Skeletal muscle tissue (tissue), 4 donors: Measurements from ENCODE around the gene GALNT1. TPM values are rescaled to one million over a fixed set of nuclear protein-coding genes. Genes with fewer than 3 reads are reported as not detected.

Experiments used
- H3K27ac ChIP-seq: one replicate; pipeline ENCODE4 v1.7.0; 2013; ENCODE audit warnings: mild to moderate bottlenecking, low read depth, low read length, inconsistent platforms
- H3K27me3 ChIP-seq, 3 donors: one replicate each; pipeline ENCODE4 v1.7.0; 2013; ENCODE audit warnings: low read length in 3 of 3; ENCODE audit not compliant: control insufficient read depth in 3 of 3, insufficient read depth in 3 of 3
- H3K36me3 ChIP-seq, 3 donors: one replicate each; pipeline ENCODE4 v1.7.0; 2013; ENCODE audit warnings: low read length in 3 of 3; ENCODE audit not compliant: control insufficient read depth in 3 of 3, insufficient read depth in 3 of 3
- H3K4me1 ChIP-seq, 3 donors: one replicate each; pipeline ENCODE4 v1.7.0; 2013; ENCODE audit warnings: low read length in 3 of 3, mild to moderate bottlenecking in 3 of 3; ENCODE audit not compliant: control insufficient read depth in 3 of 3, insufficient read depth in 3 of 3
- H3K4me3 ChIP-seq, 3 donors: one replicate each; pipeline ENCODE4 v1.7.0; 2013; ENCODE audit warnings: low read length in 3 of 3
- H3K9ac ChIP-seq, 3 donors: one replicate each; pipeline ENCODE4 v1.7.0; 2013; ENCODE audit warnings: low read length in 3 of 3, mild to moderate bottlenecking in 3 of 3, moderate library complexity in 2 of 3, low read depth in 1 of 3
- H3K9me3 ChIP-seq, 3 donors: one replicate each; pipeline ENCODE4 v1.7.0; 2013; ENCODE audit warnings: low read length in 3 of 3; ENCODE audit not compliant: control insufficient read depth in 3 of 3
- total RNA-seq: library from RNA; depleted of rRNA; stranded (reverse); fragments of >200 nt; gene quantifications from one replicate; pipeline ENCODE4 v1.2.3, GENCODE V29; 2014
- donor health status: Osteomylitis.

The GALNT1 gene
- total RNA-seq, 1 donor from 2014 or later, result 60.0 TPM

DNA sequence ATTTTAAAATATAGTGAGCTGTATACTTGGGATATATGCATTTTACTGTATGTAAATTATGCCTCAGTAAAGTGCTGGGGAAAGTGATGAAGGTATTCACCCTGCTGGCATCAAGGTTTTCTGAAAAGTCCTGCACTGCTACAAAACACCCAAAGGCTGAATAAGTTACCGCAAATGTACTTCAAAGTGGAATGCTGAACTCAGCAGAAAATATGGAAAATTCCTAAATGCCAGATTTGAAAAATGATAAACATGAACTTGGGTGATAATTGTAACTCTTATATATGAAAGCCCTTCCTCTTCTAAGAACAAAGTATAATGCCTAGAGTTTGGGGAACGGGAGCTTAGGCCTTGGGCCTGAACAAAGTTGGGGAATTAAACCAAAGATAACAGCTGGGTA lies 133.0 kb downstream of the GALNT1 start:
- Histone ChIP-seq H3K27ac (no peak overlapping the region), H3K4me3 (no peak overlapping the region), H3K9me3 (peaks cover 0 to 3% (median 0%) of the 10 kb centered on the region in 3 donors), H3K9ac (no peak overlapping the region), H3K4me1 (no peaks in the 10 kb centered on the region), H3K27me3 (no peaks in the 10 kb centered on the region), H3K36me3 (peaks cover 0 to 4% (median 0%) of the 10 kb centered on the region in 3 donors)

- Histone ChIP-seq H3K4me3 (no peak overlapping the region), H3K27ac (no peak overlapping the region), H3K9me3 (peaks cover 0 to 3% (median 0%) of the 10 kb centered on the region in 3 donors), H3K36me3 (no peaks in the 10 kb centered on the region), H3K9ac (no peak overlapping the region), H3K27me3 (no peaks in the 10 kb centered on the region), H3K4me1 (no peaks in the 10 kb centered on the region)
Observed at GRCh38 chr18:35715139-35715538, 133.6 kb downstream of the GALNT1 start.

- Histone ChIP-seq H3K36me3 (no peaks in the 10 kb centered on the region), H3K27ac (no peak overlapping the region), H3K9me3 (peaks cover 0 to 3% (median 0%) of the 10 kb centered on the region in 3 donors), H3K4me3 (no peak overlapping the region), H3K9ac (no peak overlapping the region), H3K4me1 (no peaks in the 10 kb centered on the region), H3K27me3 (no peaks in the 10 kb centered on the region)
Observed at GRCh38 chr18:35716169-35716831, 134.8 kb downstream of the GALNT1 start.

DNA sequence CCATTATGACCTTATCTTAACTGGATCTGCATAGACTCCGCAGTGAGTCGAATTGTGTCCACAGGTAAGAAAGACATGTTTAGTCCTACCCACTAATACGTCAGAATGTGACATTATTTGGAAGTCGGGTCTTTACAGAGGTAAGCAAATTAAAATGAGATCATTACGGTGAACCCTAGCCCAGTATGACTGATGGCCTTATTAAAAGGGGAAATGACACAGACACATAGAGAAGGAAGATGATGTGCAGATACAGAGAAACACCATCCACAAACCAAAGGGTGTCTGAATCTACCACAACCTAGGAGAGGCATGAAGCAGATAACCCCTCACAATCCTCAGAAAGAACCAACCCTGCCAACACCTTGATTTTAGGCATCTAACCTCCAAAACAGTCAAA lies 135.6 kb downstream of the GALNT1 start:
- Histone ChIP-seq H3K27ac (no peak overlapping the region), H3K9me3 (peaks cover 0 to 3% (median 2%) of the 10 kb centered on the region in 3 donors), H3K36me3 (no peaks in the 10 kb centered on the region), H3K4me1 (no peaks in the 10 kb centered on the region), H3K4me3 (no peak overlapping the region), H3K9ac (no peak overlapping the region), H3K27me3 (peaks cover 0 to 3% (median 0%) of the 10 kb centered on the region in 3 donors)

DNA sequence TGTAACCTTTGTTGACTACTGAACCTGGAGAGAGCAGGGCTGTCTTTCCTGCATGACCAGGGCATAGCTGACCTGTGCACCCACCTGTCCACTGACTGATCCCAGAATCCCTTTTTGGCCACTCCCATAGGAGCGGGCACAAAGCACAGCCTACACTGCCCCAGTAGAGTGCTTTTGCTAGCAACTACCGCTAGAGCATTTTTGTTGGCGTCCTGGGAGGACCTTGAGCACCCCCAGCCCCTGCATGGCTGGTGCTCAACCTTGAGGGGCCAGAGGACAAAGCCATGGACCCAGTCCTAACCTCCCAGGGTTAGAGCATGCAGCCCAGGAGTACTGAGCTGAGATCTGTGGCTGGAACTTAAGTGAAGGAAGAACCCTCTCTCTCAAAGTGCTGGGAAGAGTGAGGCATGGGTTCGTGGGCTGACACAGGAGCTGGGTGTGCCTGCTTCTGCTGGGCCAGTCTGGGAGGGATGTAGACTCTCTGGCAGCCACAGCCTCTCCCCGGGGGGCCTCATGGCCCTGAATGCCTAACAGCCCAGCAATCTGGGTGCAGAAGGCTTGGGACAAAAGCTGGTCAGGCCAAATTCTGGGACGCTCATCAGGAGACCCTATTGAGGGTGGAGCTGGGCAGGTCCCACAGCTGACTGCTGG lies 140.0 kb downstream of the GALNT1 start:
- no peaks in the 10 kb centered on the region for H3K36me3 ChIP-seq
- H3K9ac ChIP-seq, result no peak overlapping the region
- peaks cover 0 to 3% (median 0%) of the 10 kb centered on the region in 3 donors for H3K27me3 ChIP-seq
- H3K4me3 ChIP-seq, result no peak overlapping the region
- H3K9me3 ChIP-seq, result peaks cover 0 to 3% (median 3%) of the 10 kb centered on the region in 3 donors
- H3K27ac ChIP-seq, result no peak overlapping the region
- H3K4me1 ChIP-seq, result no peaks in the 10 kb centered on the region

GRCh38 chr18:35728676-35729075 lies 147.1 kb downstream of the GALNT1 start:
- no peak overlapping the region for H3K9ac ChIP-seq
- no peaks in the 10 kb centered on the region for H3K36me3 ChIP-seq
- H3K4me3 ChIP-seq, result no peak overlapping the region
- H3K27me3 ChIP-seq, result no peaks in the 10 kb centered on the region
- no peak overlapping the region for H3K27ac ChIP-seq
- peaks cover 0 to 3% (median 0%) of the 10 kb centered on the region in 3 donors for H3K9me3 ChIP-seq
- H3K4me1 ChIP-seq, result peaks cover 0 to 7% (median 3%) of the 10 kb centered on the region in 3 donors

GRCh38 chr18:35729991-35730668 lies 148.6 kb downstream of the GALNT1 start:
- H3K27ac ChIP-seq, result no peak overlapping the region
- no peak overlapping the region for H3K9ac ChIP-seq
- H3K4me1 ChIP-seq, result peaks cover 3 to 7% (median 4%) of the 10 kb centered on the region in 3 donors
- H3K4me3 ChIP-seq, result peak overlapping the region in 1 of 3 donors; percentile 48
- no peaks in the 10 kb centered on the region for H3K36me3 ChIP-seq
- H3K9me3 ChIP-seq, result peaks cover 0 to 3% (median 0%) of the 10 kb centered on the region in 3 donors
- H3K27me3 ChIP-seq, result no peaks in the 10 kb centered on the region

- H3K4me1 ChIP-seq, result peaks cover 3 to 7% (median 4%) of the 10 kb centered on the region in 3 donors
- peaks cover 0 to 3% (median 0%) of the 10 kb centered on the region in 3 donors for H3K9me3 ChIP-seq
- no peaks in the 10 kb centered on the region for H3K27me3 ChIP-seq
- H3K4me3 ChIP-seq, result peak overlapping the region in 1 of 3 donors; percentile 48
- H3K36me3 ChIP-seq, result no peaks in the 10 kb centered on the region
- no peak overlapping the region for H3K9ac ChIP-seq
- no peak overlapping the region for H3K27ac ChIP-seq
Observed at GRCh38 chr18:35730691-35731370, 149.3 kb downstream of the GALNT1 start.

DNA sequence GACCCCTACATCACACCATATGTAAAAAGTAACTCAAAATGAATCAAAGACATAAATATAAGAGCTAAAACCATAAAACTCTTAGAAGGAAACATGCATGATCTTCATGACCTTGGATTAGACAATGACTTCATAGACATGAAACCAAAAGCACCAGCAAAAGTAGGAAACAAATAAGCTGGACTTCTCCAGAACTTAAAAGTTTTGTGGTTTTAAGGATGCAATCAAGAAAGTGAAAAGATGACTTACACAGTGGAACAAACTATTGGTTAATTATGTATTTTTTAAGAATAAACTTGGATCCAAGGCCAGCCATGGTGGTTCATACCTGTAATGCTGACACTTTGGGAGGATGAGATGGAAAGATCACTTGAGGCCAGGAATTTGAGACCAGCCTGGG lies 150.2 kb downstream of the GALNT1 start:
- H3K9me3 ChIP-seq, result peaks cover 0 to 3% (median 0%) of the 10 kb centered on the region in 3 donors
- no peak overlapping the region for H3K9ac ChIP-seq
- H3K27me3 ChIP-seq, result no peaks in the 10 kb centered on the region
- no peaks in the 10 kb centered on the region for H3K36me3 ChIP-seq
- H3K4me1 ChIP-seq, result peaks cover 3 to 7% (median 4%) of the 10 kb centered on the region in 3 donors
- H3K27ac ChIP-seq, result no peak overlapping the region
- H3K4me3 ChIP-seq, result no peak overlapping the region
